Measurements from ENCODE around the gene CKS1B.
A peak's percentile ranks its signal among the peaks of the same experiment; 100 is the strongest.

DNA sequence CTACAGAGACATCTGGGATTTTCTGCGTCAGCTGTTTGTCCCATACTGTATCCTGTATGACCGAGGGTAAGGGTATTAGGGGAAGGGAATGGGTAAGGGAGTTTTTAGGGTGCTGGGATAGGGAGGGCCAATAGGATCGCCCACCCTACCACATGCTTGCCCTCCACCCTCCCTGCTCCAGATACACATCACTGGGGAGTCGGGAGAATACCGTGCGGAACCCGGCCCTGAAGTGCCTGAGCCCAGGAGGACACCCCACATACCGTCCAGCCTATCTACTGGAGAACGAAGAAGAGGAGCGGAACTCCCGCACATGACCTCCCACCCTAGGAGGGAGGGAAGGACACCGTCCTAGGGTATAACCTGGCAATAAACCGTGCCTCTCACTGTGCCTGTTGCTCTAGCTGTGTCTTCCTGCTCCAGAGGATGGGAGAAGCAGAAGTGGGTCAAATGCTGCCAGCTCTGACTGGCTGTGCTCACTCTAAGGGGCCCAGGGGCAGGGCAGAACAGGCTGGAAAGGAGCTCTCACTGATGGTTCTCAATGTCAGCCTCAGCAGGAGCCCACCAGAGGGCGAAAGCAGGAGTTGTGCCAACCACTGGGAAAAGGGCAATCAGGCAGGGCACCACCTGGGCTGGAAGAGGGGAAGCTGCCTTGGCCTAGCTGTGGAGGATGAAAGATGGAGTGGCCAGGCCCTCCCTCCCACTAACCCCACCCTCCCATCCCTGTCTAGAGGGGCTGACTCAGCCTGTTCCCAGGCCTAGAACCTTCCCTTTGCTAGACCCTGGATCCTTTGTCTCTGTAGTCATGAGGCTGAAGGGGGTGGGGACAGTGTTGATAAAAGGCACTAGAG lies 18.5 kb downstream of the CKS1B start:
- TF ChIP-seq, protein P1, sequence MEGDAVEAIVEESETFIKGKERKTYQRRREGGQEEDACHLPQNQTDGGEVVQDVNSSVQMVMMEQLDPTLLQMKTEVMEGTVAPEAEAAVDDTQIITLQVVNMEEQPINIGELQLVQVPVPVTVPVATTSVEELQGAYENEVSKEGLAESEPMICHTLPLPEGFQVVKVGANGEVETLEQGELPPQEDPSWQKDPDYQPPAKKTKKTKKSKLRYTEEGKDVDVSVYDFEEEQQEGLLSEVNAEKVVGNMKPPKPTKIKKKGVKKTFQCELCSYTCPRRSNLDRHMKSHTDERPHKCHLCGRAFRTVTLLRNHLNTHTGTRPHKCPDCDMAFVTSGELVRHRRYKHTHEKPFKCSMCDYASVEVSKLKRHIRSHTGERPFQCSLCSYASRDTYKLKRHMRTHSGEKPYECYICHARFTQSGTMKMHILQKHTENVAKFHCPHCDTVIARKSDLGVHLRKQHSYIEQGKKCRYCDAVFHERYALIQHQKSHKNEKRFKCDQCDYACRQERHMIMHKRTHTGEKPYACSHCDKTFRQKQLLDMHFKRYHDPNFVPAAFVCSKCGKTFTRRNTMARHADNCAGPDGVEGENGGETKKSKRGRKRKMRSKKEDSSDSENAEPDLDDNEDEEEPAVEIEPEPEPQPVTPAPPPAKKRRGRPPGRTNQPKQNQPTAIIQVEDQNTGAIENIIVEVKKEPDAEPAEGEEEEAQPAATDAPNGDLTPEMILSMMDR (conservative IDR thresholded peaks at IDR 0.05; ENCODE audit: low read length), result peak; percentile 45; the same call in 1 of the 2 replicates
- no peak for TF ChIP-seq EZH2phosphoT487 (IDR thresholded peaks at IDR 0.05; ENCODE audit: borderline replicate concordance, low read depth, low read length)

Data from OCI-LY7 (cell line).